SK-N-SH (cell line): ENCODE results near the gene DDX50. TPM values are rescaled to one million over a fixed set of nuclear protein-coding genes. Genes with fewer than 3 reads are reported as not detected.

ENCODE experiments used
- CTCF ChIA-PET: fragments of 300-600, 350-600 bp; formaldehyde crosslinking; extraction: SDS; loops from one replicate; lab custom pipeline; 2021; lab: Yijun Ruan, JAX
- POLR2A ChIA-PET: fragments of 350-600 bp; sonication (Branson Sonifier 250); formaldehyde crosslinking; extraction: SDS; loops from one replicate; lab custom pipeline; 2020; ENCODE audit warnings: antibody characterized with exemption, inconsistent platforms; lab: Yijun Ruan, JAX
- DNase-seq: peaks from one replicate; pipeline ENCODE4 v3.0.0; 2012
- H2AFZ ChIP-seq: fragments of 200-600 bp; sonication (generic); 2 replicates; pipeline ENCODE4 v1.8.1; 2016; ENCODE audit warnings: antibody characterized with exemption, mild to moderate bottlenecking, low read depth
- H3F3A ChIP-seq: fragments of 200-600 bp; sonication (generic); replicated peaks from 2 replicates; pipeline ENCODE3; 2016; ENCODE audit warnings: antibody characterized with exemption, mild to moderate bottlenecking; ENCODE audit not compliant: insufficient read depth
- H3K27ac ChIP-seq, 2 experiments: fragments of 200-500 bp in 1 of 2; fragments of 200-600 bp in 1 of 2; sonication (Bioruptor generic) in 1 of 2; sonication (generic), shearing (Covaris generic) in 1 of 2; 2 replicates each; pipeline versions ENCODE4 v1.5.1 to v1.6.1; 2014 to 2016; ENCODE audit warnings: low read depth in 2 of 2, inconsistent platforms in 1 of 2, low read length in 1 of 2, mild to moderate bottlenecking in 1 of 2, mixed read lengths in 1 of 2
- H3K27me3 ChIP-seq: fragments of 200-600 bp; sonication (generic), shearing (Covaris generic); 2 replicates; pipeline ENCODE4 v1.6.1; 2016; ENCODE audit warnings: mixed run types; ENCODE audit not compliant: insufficient read depth
- H3K36me3 ChIP-seq, 2 experiments: fragments of 200-500 bp in 1 of 2; fragments of 200-600 bp in 1 of 2; sonication (Bioruptor generic) in 1 of 2; sonication (generic) in 1 of 2; replicated peaks in 1 of 2; 2 replicates each; pipeline versions ENCODE3 to v1.5.1; 2014 to 2016; ENCODE audit warnings: low read length in 1 of 2, mild to moderate bottlenecking in 1 of 2; ENCODE audit not compliant: insufficient read depth in 2 of 2, control insufficient read depth in 1 of 2
- H3K4me1 ChIP-seq, 2 experiments: fragments of 200-500 bp in 1 of 2; fragments of 200-600 bp in 1 of 2; sonication (Bioruptor generic) in 1 of 2; sonication (generic), shearing (Covaris generic) in 1 of 2; 2 replicates each; pipeline versions ENCODE4 v1.5.1 to v1.6.1; 2014 to 2016; ENCODE audit warnings: low read depth in 1 of 2, low read length in 1 of 2, mixed run types in 1 of 2; ENCODE audit not compliant: insufficient read depth in 2 of 2, control insufficient read depth in 1 of 2
- H3K4me2 ChIP-seq: fragments of 200-600 bp; sonication (generic), shearing (Covaris generic); 2 replicates; pipeline ENCODE4 v1.6.1; 2017; ENCODE audit warnings: mixed run types
- H3K4me3 ChIP-seq, 2 experiments: fragments of 200-500 bp in 1 of 2; fragments of 200-600 bp in 1 of 2; sonication (Bioruptor generic) in 1 of 2; sonication (generic), shearing (Covaris generic) in 1 of 2; 2 replicates each; pipeline versions ENCODE4 v1.5.1 to v1.8.1; 2014 to 2016; ENCODE audit warnings: low read depth in 2 of 2, inconsistent platforms in 1 of 2, low read length in 1 of 2, mild to moderate bottlenecking in 1 of 2, mixed read lengths in 1 of 2, moderate library complexity in 1 of 2
- H3K79me2 ChIP-seq: fragments of 200-600 bp; sonication (generic); 2 replicates; pipeline ENCODE4 v1.8.1; 2017; ENCODE audit warnings: mild to moderate bottlenecking; ENCODE audit not compliant: insufficient read depth
- H3K9ac ChIP-seq: fragments of 200-600 bp; sonication (generic); 2 replicates; pipeline ENCODE4 v1.6.1; 2017; ENCODE audit warnings: mixed run types
- H3K9me2 ChIP-seq: fragments of 200-600 bp; sonication (generic); 2 replicates; pipeline ENCODE4 v1.6.1; 2017; ENCODE audit warnings: mixed run types
- H3K9me3 ChIP-seq: fragments of 200-600 bp; sonication (generic); 2 replicates; pipeline ENCODE4 v1.6.1; 2017; ENCODE audit warnings: mixed run types, mild to moderate bottlenecking, moderate library complexity
- H4K20me1 ChIP-seq: fragments of 200-600 bp; sonication (generic); 2 replicates; pipeline ENCODE4 v1.6.1; 2017; ENCODE audit warnings: mild to moderate bottlenecking, mixed run types; ENCODE audit not compliant: insufficient read depth
- CHD2 ChIP-seq: fragments of 150-350 bp; IDR thresholded peaks from 2 replicates; pipeline ENCODE4 v1.6.1; 2018; ENCODE audit warnings: low read length; ENCODE audit not compliant: partially characterized antibody
- EP300 ChIP-seq, 2 experiments: IDR thresholded peaks; 2 replicates each; pipeline versions ENCODE4 v1.4.0 to v1.6.1; 2012; ENCODE audit warnings: borderline replicate concordance in 1 of 2, low read depth in 1 of 2, low read length in 1 of 2
- EZH2phosphoT487 ChIP-seq: fragments of 200-600 bp; sonication (generic); IDR thresholded peaks from 2 replicates; pipeline ENCODE4 v1.6.1; 2017; ENCODE audit warnings: low read depth, mixed run types, mild to moderate bottlenecking, antibody characterized with exemption, moderate library complexity, borderline replicate concordance
- FOSL2 ChIP-seq: IDR thresholded peaks from 2 replicates; pipeline ENCODE4 v1.4.0; 2012; ENCODE audit warnings: low read depth, mild to moderate bottlenecking, moderate library complexity, borderline replicate concordance
- FOXM1 ChIP-seq: IDR thresholded peaks from 2 replicates; pipeline ENCODE4 v1.4.0; 2012; ENCODE audit warnings: low read depth, mild to moderate bottlenecking
- GABPA ChIP-seq: IDR thresholded peaks from 2 replicates; pipeline ENCODE4 v1.4.0; 2012; ENCODE audit warnings: low read depth, mild to moderate bottlenecking
- IRF3 ChIP-seq: fragments of 150-350 bp; IDR thresholded peaks from 2 replicates; pipeline ENCODE4 v1.6.1; 2016; ENCODE audit warnings: mild to moderate bottlenecking, low read depth, low read length
- JUND ChIP-seq: IDR thresholded peaks from 2 replicates; pipeline ENCODE4 v1.4.0; 2012
- NFIC ChIP-seq: IDR thresholded peaks from 2 replicates; pipeline ENCODE4 v1.4.0; 2012; ENCODE audit warnings: borderline replicate concordance
- NRF1 ChIP-seq: IDR thresholded peaks from 2 replicates; pipeline ENCODE4 v1.6.1; 2012; ENCODE audit warnings: low read depth, mild to moderate bottlenecking, low read length
- POLR2AphosphoS5 ChIP-seq: IDR thresholded peaks from 2 replicates; pipeline ENCODE4 v1.6.1; 2012; ENCODE audit warnings: low read depth, low read length
- RAD21 ChIP-seq: IDR thresholded peaks from 2 replicates; pipeline ENCODE4 v1.6.1; 2012; ENCODE audit warnings: mild to moderate bottlenecking, low read length
- REST ChIP-seq: IDR thresholded peaks from 2 replicates; pipeline ENCODE4 v1.6.1; 2012; ENCODE audit warnings: mild to moderate bottlenecking, low read depth, low read length, moderate library complexity
- RXRA ChIP-seq: IDR thresholded peaks from 2 replicates; pipeline ENCODE4 v1.4.0; 2012; ENCODE audit warnings: low read depth, mild to moderate bottlenecking, borderline replicate concordance
- SIN3A ChIP-seq: IDR thresholded peaks from 2 replicates; pipeline ENCODE4 v1.6.1; 2012; ENCODE audit warnings: low read depth, mild to moderate bottlenecking, low read length, moderate library complexity, borderline replicate concordance
- TCF12 ChIP-seq: IDR thresholded peaks from 2 replicates; pipeline ENCODE4 v1.4.0; 2012
- TEAD4 ChIP-seq: IDR thresholded peaks from 2 replicates; pipeline ENCODE4 v1.4.0; 2012; ENCODE audit warnings: mild to moderate bottlenecking, borderline replicate concordance; ENCODE audit not compliant: insufficient read depth
- USF2 ChIP-seq: fragments of 150-350 bp; IDR thresholded peaks from 2 replicates; pipeline ENCODE4 v1.6.1; 2017; ENCODE audit warnings: antibody characterized with exemption, low read length, low read depth, borderline replicate concordance
- YY1 ChIP-seq: IDR thresholded peaks from 2 replicates; pipeline ENCODE4 v1.4.0; 2012; ENCODE audit warnings: low read depth, mild to moderate bottlenecking
- ZBTB33 ChIP-seq: IDR thresholded peaks from 2 replicates; pipeline ENCODE4 v1.4.0; 2012; ENCODE audit warnings: low read depth, borderline replicate concordance
- WGBS: methylation state at CpG from one replicate; pipeline ENCODE4 v1.1.6; 2017; ENCODE audit warnings: low lambda C conversion rate; 5-methylcytosine and 5-hydroxymethylcytosine counted together
- polyA plus RNA-seq, 3 experiments: library from polyadenylated mRNA; depleted of rRNA; stranded (reverse); fragments of >200 nt; gene quantifications; 2 replicates each; pipeline ENCODE4 v1.2.3, GENCODE V29; 2012

DDX50 gene
- polyA plus RNA-seq, 1 of the 3 experiments (the other 2 are of a cell fraction), result 33.5 TPM

GRCh38 chr10:68957654-68958053, 56.5 kb downstream of the DDX50 start:
- Histone ChIP-seq H2AFZ (no peak overlapping the region), H3F3A (peaks cover 23% of the 10 kb centered on the region), H3K27me3 (no peaks in the 10 kb centered on the region), H3K27ac (peak overlapping the region; percentile 18 to 94; a peak in 3 of 4 replicates), H3K4me1 (peaks cover 0 to 6% of the 10 kb centered on the region in 2 experiments; a peak in 2 of 4 replicates), H3K4me2 (peak overlapping the region; percentile 95), H3K9me2 (no peaks in the 10 kb centered on the region), H3K4me3 (peak overlapping the region; percentile 79 to 94), H3K9ac (peak overlapping the region; percentile 89), H3K36me3 (peaks cover 29 to 36% of the 10 kb centered on the region in 2 experiments), H4K20me1 (peaks cover 56% of the 10 kb centered on the region), H3K79me2 (peaks cover 72% of the 10 kb centered on the region), H3K9me3 (no peaks in the 10 kb centered on the region)
- 17% methylated on average over 3 of the region's 3 CpGs for WGBS
- TF ChIP-seq ZBTB33, result no peak
- no peak for TF ChIP-seq JUND
- no peak for TF ChIP-seq TEAD4
- TF ChIP-seq FOSL2, result no peak
- no peak for TF ChIP-seq CHD2
- TF ChIP-seq GABPA, result no peak
- no peak for TF ChIP-seq YY1
- no peak for TF ChIP-seq POLR2AphosphoS5
- TF ChIP-seq IRF3, result no peak
- TF ChIP-seq RXRA, result no peak
- no peak for TF ChIP-seq NRF1
- no peak for TF ChIP-seq TCF12
- TF ChIP-seq FOXM1, result no peak
- no peak for TF ChIP-seq EP300 (IDR thresholded peaks at IDR 0.05; ENCODE audit: borderline replicate concordance in 1 of 2, low read depth in 1 of 2, low read length in 1 of 2)
- TF ChIP-seq SIN3A, result no peak
- TF ChIP-seq RAD21, result no peak
- no peak for TF ChIP-seq USF2
- TF ChIP-seq REST, result no peak
- TF ChIP-seq EZH2phosphoT487, result no peak
- TF ChIP-seq NFIC, result no peak
- ChIA-PET CTCF (no interaction called here), POLR2A (interaction anchor here (0.9 kb wide), 1 partner anchor 20 kb away, joined by 4 read pairs; no protein-coding TSS in a partner anchor)
- peak; percentile 10 for DNase-seq
